Activated naive CD8-positive, alpha-beta T cell treated with anti-CD3 and anti-CD28 coated beads for 36 hours (primary cell): Measurements from ENCODE around the gene DNAH1. TPM values are rescaled to one million over a fixed set of nuclear protein-coding genes. Genes with fewer than 3 reads are reported as not detected.
"Not testable (repeated sequence)": the region's sequence is repeated elsewhere in the genome, so short reads cannot be mapped to it uniquely, and the experiment has no call there.

Experiments used
- DNase-seq: peaks from one replicate; pipeline ENCODE4 v3.0.0; 2021
- H3K27ac Mint-ChIP-seq: one replicate; pipeline ENCODE4 v1.8.0; 2022; ENCODE audit warnings: mild to moderate bottlenecking, moderate library complexity, mixed read lengths
- H3K27me3 Mint-ChIP-seq: one replicate; pipeline ENCODE4 v1.8.0; 2022; ENCODE audit warnings: mild to moderate bottlenecking, mixed read lengths
- H3K36me3 Mint-ChIP-seq: one replicate; pipeline ENCODE4 v1.8.0; 2021; ENCODE audit warnings: mild to moderate bottlenecking, mixed read lengths
- H3K4me1 Mint-ChIP-seq: one replicate; pipeline ENCODE4 v1.8.0; 2021; ENCODE audit warnings: mixed read lengths
- H3K4me3 Mint-ChIP-seq: one replicate; pipeline ENCODE4 v1.8.0; 2022; ENCODE audit warnings: mild to moderate bottlenecking, moderate library complexity, mixed read lengths
- H3K9me3 Mint-ChIP-seq: one replicate; pipeline ENCODE4 v1.8.0; 2022; ENCODE audit warnings: mixed read lengths
- total RNA-seq, 2 experiments: library from RNA; stranded (reverse); gene quantifications; one replicate each; pipeline ENCODE4 v1.2.3, GENCODE V29; 2021

DNAH1 gene
- total RNA-seq, 2 experiments from 2014 or later = 2.6 to 3.7 TPM

GRCh38 chr3:52284051-52284450, 32.1 kb upstream of the DNAH1 start:
- Mint-ChIP-seq H3K36me3 (peaks cover 29% of the 10 kb centered on the region), H3K4me1 (peaks cover 58% of the 10 kb centered on the region), H3K27ac (peak overlapping the region; percentile 69)
- not testable (repeated sequence) for H3K4me3 Mint-ChIP-seq, H3K9me3 Mint-ChIP-seq, DNase-seq, H3K27me3 Mint-ChIP-seq

- peaks cover 52% of the 10 kb centered on the region for H3K4me1 Mint-ChIP-seq
- no peaks in the 10 kb centered on the region for H3K9me3 Mint-ChIP-seq
- no peak for DNase-seq
- H3K27me3 Mint-ChIP-seq = no peaks in the 10 kb centered on the region
- peaks cover 18% of the 10 kb centered on the region for H3K36me3 Mint-ChIP-seq
- H3K4me3 Mint-ChIP-seq = peak overlapping the region; percentile 97
- H3K27ac Mint-ChIP-seq = peak overlapping the region; percentile 100
These were observed 29.4 kb upstream of the DNAH1 start for GRCh38 chr3:52286777-52287110.

- Mint-ChIP-seq H3K4me1 (peaks cover 36% of the 10 kb centered on the region), H3K27ac (peak overlapping the region; percentile 100), H3K9me3 (no peaks in the 10 kb centered on the region), H3K4me3 (peak overlapping the region; percentile 97), H3K36me3 (peaks cover 12% of the 10 kb centered on the region), H3K27me3 (no peaks in the 10 kb centered on the region)
- DNase-seq = no peak
These were observed 27.4 kb upstream of the DNAH1 start for GRCh38 chr3:52288674-52289073.

- Mint-ChIP-seq H3K27ac (peak overlapping the region; percentile 100), H3K36me3 (peaks cover 10% of the 10 kb centered on the region), H3K4me1 (peaks cover 31% of the 10 kb centered on the region)
These were observed 26.8 kb upstream of the DNAH1 start for GRCh38 chr3:52289338-52289746.

GRCh38 chr3:52289747-52290595, 26.1 kb upstream of the DNAH1 start:
- no peak overlapping the region for H3K4me3 Mint-ChIP-seq
- no peak for DNase-seq
- H3K36me3 Mint-ChIP-seq = peaks cover 10% of the 10 kb centered on the region
- H3K27me3 Mint-ChIP-seq = no peaks in the 10 kb centered on the region
- peaks cover 31% of the 10 kb centered on the region for H3K4me1 Mint-ChIP-seq
- no peak overlapping the region for H3K27ac Mint-ChIP-seq
- H3K9me3 Mint-ChIP-seq = no peaks in the 10 kb centered on the region

More at GRCh38 chr3:52289338-52289746, 26.8 kb upstream of the DNAH1 start:
- no peaks in the 10 kb centered on the region for H3K9me3 Mint-ChIP-seq
- no peak for DNase-seq
- H3K4me3 Mint-ChIP-seq = no peak overlapping the region
- no peaks in the 10 kb centered on the region for H3K27me3 Mint-ChIP-seq

- no peak for DNase-seq
- Mint-ChIP-seq H3K36me3 (peaks cover 13% of the 10 kb centered on the region), H3K27ac (peak overlapping the region; percentile 57), H3K4me3 (no peak overlapping the region), H3K4me1 (peaks cover 30% of the 10 kb centered on the region), H3K27me3 (no peaks in the 10 kb centered on the region), H3K9me3 (no peaks in the 10 kb centered on the region)
These were observed 25.3 kb upstream of the DNAH1 start for GRCh38 chr3:52290596-52291507.

- peaks cover 27% of the 10 kb centered on the region for H3K4me1 Mint-ChIP-seq
- no peaks in the 10 kb centered on the region for H3K9me3 Mint-ChIP-seq
- DNase-seq = peak; percentile 47
- H3K27ac Mint-ChIP-seq = peak overlapping the region; percentile 57
- H3K36me3 Mint-ChIP-seq = peaks cover 12% of the 10 kb centered on the region
- H3K27me3 Mint-ChIP-seq = no peaks in the 10 kb centered on the region
- no peak overlapping the region for H3K4me3 Mint-ChIP-seq
These were observed 24.5 kb upstream of the DNAH1 start for GRCh38 chr3:52291508-52292181.

- Mint-ChIP-seq H3K36me3 (peaks cover 7% of the 10 kb centered on the region), H3K4me3 (no peak overlapping the region), H3K9me3 (no peaks in the 10 kb centered on the region), H3K27me3 (no peaks in the 10 kb centered on the region), H3K27ac (no peak overlapping the region), H3K4me1 (peaks cover 22% of the 10 kb centered on the region)
- no peak for DNase-seq
These were observed 23.7 kb upstream of the DNAH1 start for GRCh38 chr3:52292247-52293065.

GRCh38 chr3:52293491-52294319, 22.4 kb upstream of the DNAH1 start:
- H3K4me3 Mint-ChIP-seq = no peak overlapping the region
- H3K27me3 Mint-ChIP-seq = no peaks in the 10 kb centered on the region
- H3K4me1 Mint-ChIP-seq = peaks cover 24% of the 10 kb centered on the region
- DNase-seq = no peak
- no peak overlapping the region for H3K27ac Mint-ChIP-seq
- peaks cover 7% of the 10 kb centered on the region for H3K36me3 Mint-ChIP-seq
- H3K9me3 Mint-ChIP-seq = no peaks in the 10 kb centered on the region

- Mint-ChIP-seq H3K9me3 (no peaks in the 10 kb centered on the region), H3K4me1 (peaks cover 17% of the 10 kb centered on the region), H3K27ac (no peak overlapping the region), H3K4me3 (no peak overlapping the region), H3K36me3 (peaks cover 7% of the 10 kb centered on the region), H3K27me3 (no peaks in the 10 kb centered on the region)
- no peak for DNase-seq
These were observed 21.6 kb upstream of the DNAH1 start for GRCh38 chr3:52294320-52295150.

- no peak overlapping the region for H3K27ac Mint-ChIP-seq
- DNase-seq = no peak
- H3K4me3 Mint-ChIP-seq = no peak overlapping the region
- no peaks in the 10 kb centered on the region for H3K27me3 Mint-ChIP-seq
- no peaks in the 10 kb centered on the region for H3K9me3 Mint-ChIP-seq
- H3K36me3 Mint-ChIP-seq = peaks cover 7% of the 10 kb centered on the region
- H3K4me1 Mint-ChIP-seq = peaks cover 16% of the 10 kb centered on the region
These were observed 20.4 kb upstream of the DNAH1 start for GRCh38 chr3:52295671-52296208.

GRCh38 chr3:52297242-52298148, 18.6 kb upstream of the DNAH1 start:
- H3K4me3 Mint-ChIP-seq = no peak overlapping the region
- no peak overlapping the region for H3K27ac Mint-ChIP-seq

More at GRCh38 chr3:52297242-52298148, 18.6 kb upstream of the DNAH1 start:
- Mint-ChIP-seq H3K4me1 (peaks cover 11% of the 10 kb centered on the region), H3K27me3 (no peaks in the 10 kb centered on the region), H3K36me3 (peaks cover 3% of the 10 kb centered on the region), H3K9me3 (no peaks in the 10 kb centered on the region)
- no peak for DNase-seq
